A549 (cell line): Measurements from ENCODE around the gene TAC3. TPM values are rescaled to one million over a fixed set of nuclear protein-coding genes. Genes with fewer than 3 reads are reported as not detected.

ENCODE experiments used
- ATAC-seq, 2 experiments: fragments of 200-7000 bp in 1 of 2; fragments of >200 bp in 1 of 2; cut with Nextera tagmentation in 1 of 2; cut with Tn5 transposase in 1 of 2; 3 replicates each; pipeline versions ENCODE4 v1.8.0 to v1.9.1; 2018 to 2020; ENCODE audit warnings: mild to moderate bottlenecking in 1 of 2, moderate library complexity in 1 of 2
- CTCF ChIA-PET: fragments of 300-600 bp; sonication (Branson Sonifier 250); formaldehyde crosslinking; extraction: SDS; loops from one replicate; lab custom pipeline; 2021; ENCODE audit warnings: antibody characterized with exemption, inconsistent platforms; lab: Yijun Ruan, JAX
- POLR2A ChIA-PET: fragments of 350-600 bp; formaldehyde crosslinking; extraction: SDS; loops from one replicate; lab custom pipeline; 2021; ENCODE audit warnings: antibody characterized with exemption, inconsistent platforms; lab: Yijun Ruan, JAX
- DNase-seq, 2 experiments: peaks; one replicate each; pipeline versions ENCODE4 v3.0.0 to v3.0.0-alpha.2; 2011 to 2016; ENCODE audit warnings: low read depth in 1 of 2, low spot score in 1 of 2
- FAIRE-seq: peaks from 2 replicates; lab custom pipeline; 2011; peaks lifted over from hg19 to GRCh38; lab: Jason Lieb, UNC
- H3K27ac ChIP-seq, 2 experiments: fragments of >200 bp; sonication (Bioruptor Twin); formaldehyde crosslinking; 3 replicates each; pipeline ENCODE4 v1.5.1; 2016 to 2017
- H3K4me1 ChIP-seq: fragments of >200 bp; sonication (Bioruptor Twin); formaldehyde crosslinking; 3 replicates; pipeline ENCODE4 v1.6.1; 2016
- H3K4me2 ChIP-seq: fragments of >200 bp; sonication (Bioruptor Twin); formaldehyde crosslinking; 3 replicates; pipeline ENCODE4 v1.6.1; 2016
- H3K4me3 ChIP-seq: fragments of >200 bp; sonication (Bioruptor Twin); formaldehyde crosslinking; 3 replicates; pipeline ENCODE4 v1.5.1; 2016
- H3K9me3 ChIP-seq: fragments of >200 bp; sonication (Bioruptor Twin); formaldehyde crosslinking; 3 replicates; pipeline ENCODE4 v1.6.1; 2016
- CBX8 ChIP-seq: fragments of 200-600 bp; sonication (generic); IDR thresholded peaks from 2 replicates; pipeline ENCODE4 v1.6.1; 2016
- CEBPB ChIP-seq, 2 experiments: fragments of >200 bp in 1 of 2; sonication (Bioruptor Twin) in 1 of 2; formaldehyde crosslinking in 1 of 2; IDR thresholded peaks; 2 replicates each; pipeline ENCODE4 v1.6.1; 2012 to 2016
- CHD2 ChIP-seq: fragments of 150-350 bp; IDR thresholded peaks from 2 replicates; pipeline ENCODE4 v1.6.1; 2014; ENCODE audit warnings: low read length; ENCODE audit not compliant: partially characterized antibody
- E2F6 ChIP-seq: IDR thresholded peaks from 2 replicates; pipeline ENCODE4 v1.6.1; 2012; ENCODE audit warnings: low read depth, borderline replicate concordance
- EHF ChIP-seq: fragments of 250-450 bp; sonication (Bioruptor Pico); IDR thresholded peaks from 2 replicates; pipeline ENCODE4 v1.5.0; 2020; ENCODE audit warnings: mild to moderate bottlenecking
- EHMT2 ChIP-seq: fragments of 200-600 bp; sonication (generic); IDR thresholded peaks from 2 replicates; pipeline ENCODE4 v1.6.1; 2016; ENCODE audit warnings: antibody characterized with exemption, low read depth, mild to moderate bottlenecking, moderate library complexity
- EP300 ChIP-seq, 2 experiments: fragments of >200 bp; sonication (Bioruptor Twin); formaldehyde crosslinking; IDR thresholded peaks; 2 replicates in 1 of 2; 3 replicates in 1 of 2; pipeline ENCODE4 v1.6.1; 2016 to 2017
- ESRRA ChIP-seq: fragments of 150-350 bp; IDR thresholded peaks from 2 replicates; pipeline ENCODE4 v1.6.1; 2014; ENCODE audit warnings: mild to moderate bottlenecking, low read length, borderline replicate concordance
- FOXS1 ChIP-seq: fragments of 250-450 bp; sonication (Bioruptor Pico); IDR thresholded peaks from 2 replicates; pipeline ENCODE4 v1.5.0; 2020; ENCODE audit warnings: mild to moderate bottlenecking, moderate library complexity
- HMGXB4 ChIP-seq: fragments of 250-450 bp; sonication (Bioruptor Pico); IDR thresholded peaks from 2 replicates; pipeline ENCODE4 v1.5.0; 2021; ENCODE audit warnings: mild to moderate bottlenecking, moderate library complexity, borderline replicate concordance
- HOXA7 ChIP-seq: fragments of 250-450 bp; sonication (Bioruptor Pico); IDR thresholded peaks from 2 replicates; pipeline ENCODE4 v1.5.0; 2020; ENCODE audit warnings: mild to moderate bottlenecking, moderate library complexity
- JUNB ChIP-seq: fragments of >200 bp; sonication (Bioruptor Twin); formaldehyde crosslinking; IDR thresholded peaks from 2 replicates; pipeline ENCODE4 v1.6.1; 2016
- KDM1A ChIP-seq: fragments of 200-600 bp; sonication (generic); IDR thresholded peaks from 2 replicates; pipeline ENCODE4 v1.6.1; 2016; ENCODE audit warnings: low read depth, mild to moderate bottlenecking
- MAFK ChIP-seq: fragments of 450-650 bp; IDR thresholded peaks from 2 replicates; pipeline ENCODE4 v1.6.1; 2014; ENCODE audit not compliant: partially characterized antibody
- NR3C1 ChIP-seq: fragments of >200 bp; sonication (Bioruptor Twin); formaldehyde crosslinking; IDR thresholded peaks from 3 replicates; pipeline ENCODE4 v1.6.1; 2017
- PBX3 ChIP-seq: IDR thresholded peaks from 2 replicates; pipeline ENCODE4 v1.6.1; 2012
- PHF8 ChIP-seq: fragments of 200-600 bp; sonication (generic); IDR thresholded peaks from 2 replicates; pipeline ENCODE4 v1.6.1; 2016; ENCODE audit warnings: low read depth, mild to moderate bottlenecking, antibody characterized with exemption, moderate library complexity, borderline replicate concordance
- RAD21 ChIP-seq, 2 experiments: fragments of >200 bp in 1 of 2; sonication (Bioruptor Twin) in 1 of 2; formaldehyde crosslinking in 1 of 2; IDR thresholded peaks in 1 of 2; conservative IDR thresholded peaks in 1 of 2; 2 replicates in 1 of 2; 3 replicates in 1 of 2; pipeline ENCODE4 v1.6.1; 2012 to 2018; ENCODE audit warnings: inconsistent platforms in 1 of 2
- REST ChIP-seq: fragments of 200-600 bp; sonication (generic); IDR thresholded peaks from 2 replicates; pipeline ENCODE4 v1.6.1; 2016; ENCODE audit warnings: antibody characterized with exemption, mild to moderate bottlenecking, moderate library complexity
- SMC3 ChIP-seq: fragments of >200 bp; sonication (Bioruptor Twin); formaldehyde crosslinking; IDR thresholded peaks from 3 replicates; pipeline ENCODE4 v1.6.1; 2018; ENCODE audit warnings: inconsistent platforms
- ZFP36 ChIP-seq: fragments of 450-650 bp; IDR thresholded peaks from 2 replicates; pipeline ENCODE4 v1.6.1; 2014; ENCODE audit warnings: borderline replicate concordance; ENCODE audit not compliant: partially characterized antibody
- ZNF302 ChIP-seq: fragments of 250-450 bp; sonication (Bioruptor Pico); IDR thresholded peaks from 2 replicates; pipeline ENCODE4 v1.9.0; 2021; ENCODE audit warnings: inconsistent platforms, mild to moderate bottlenecking, moderate library complexity
- WGBS: methylation state at CpG from one replicate; pipeline ENCODE4 v1.1.6; 2017; ENCODE audit errors: missing lambda C conversion rate; 5-methylcytosine and 5-hydroxymethylcytosine counted together
- polyA plus RNA-seq, 4 experiments: library from polyadenylated mRNA; depleted of rRNA in 3 of 4; stranded (reverse); fragments of >200 nt; fragmentation: RNase III in 1 of 4; extraction: RNeasy Plus Mini Kit Qiagen cat#74134 plus additional on column Dnase treatment in 1 of 4; gene quantifications; 2 replicates in 3 of 4; 3 replicates in 1 of 4; pipeline ENCODE4 v1.2.3, GENCODE V29; 2011 to 2017

TAC3 gene
- polyA plus RNA-seq, 2 of the 4 experiments (the other 2 are of a cell fraction), result 0.16 TPM; not detected in 1

- no peak for TF ChIP-seq REST
Observed at GRCh38 chr12:57044889-57045288, 28.6 kb upstream of the TAC3 start (continued).

GRCh38 chr12:57044468-57044867 lies 28.1 kb upstream of the TAC3 start:
- no peak for FAIRE-seq
- 62% methylated on average over 6 of the region's 6 CpGs for WGBS
- TF ChIP-seq JUNB (no peak), ZFP36 (no peak), CBX8 (no peak), ESRRA (no peak), PHF8 (no peak), NR3C1 (no peak), CEBPB (IDR thresholded peaks at IDR 0.05) (no peak), REST (no peak), MAFK (no peak), PBX3 (no peak), RAD21 (conservative IDR thresholded peaks at IDR 0.05 in 1 of 2, IDR thresholded peaks at IDR 0.05 in 1 of 2) (no peak), SMC3 (no peak), CHD2 (no peak), EP300 (IDR thresholded peaks at IDR 0.05) (no peak), FOXS1 (CRISPR knock-in tag) (no peak), EHMT2 (no peak)
- H3K4me1 ChIP-seq, result peaks cover 15% of the 10 kb centered on the region; the same call in 2 of the 3 replicates
- no peak overlapping the region for H3K4me3 ChIP-seq
- DNase-seq, result no peak
- H3K27ac ChIP-seq, result no peak overlapping the region
- H3K4me2 ChIP-seq, result no peak overlapping the region
- ATAC-seq, result no peak
- POLR2A ChIA-PET, result no interaction called here
- CTCF ChIA-PET, result interaction anchor here (1.0 to 2.3 kb wide), 5 partner anchors 13 to 68 kb away, joined by 3 to 9 read pairs (median 4); no protein-coding TSS in a partner anchor
- no peaks in the 10 kb centered on the region for H3K9me3 ChIP-seq

GRCh38 chr12:57042695-57043094 lies 26.4 kb upstream of the TAC3 start:
- Histone ChIP-seq H3K27ac (no peak overlapping the region), H3K4me2 (no peak overlapping the region), H3K9me3 (no peaks in the 10 kb centered on the region), H3K4me3 (no peak overlapping the region), H3K4me1 (no peaks in the 10 kb centered on the region)
- DNase-seq (no peak), FAIRE-seq (no peak), ATAC-seq (no peak)
- CTCF ChIA-PET, result interaction anchor here (1.1 to 2.6 kb wide), 4 partner anchors 12 to 141 kb away, joined by 5 to 9 read pairs (median 6); no protein-coding TSS in a partner anchor
- WGBS, result 36% methylated on average over 2 of the region's 2 CpGs
- TF ChIP-seq PBX3 (no peak), ZNF302 (CRISPR knock-in tag) (no peak), E2F6 (no peak), HMGXB4 (CRISPR knock-in tag) (no peak), HOXA7 (CRISPR knock-in tag) (no peak), EHF (no peak), KDM1A (no peak)
- POLR2A ChIA-PET, result no interaction called here
